Testis (tissue), 3 donors: Measurements from ENCODE around the gene VPS37B. TPM values are rescaled to one million over a fixed set of nuclear protein-coding genes. Genes with fewer than 3 reads are reported as not detected.

Experiments used
- DNase-seq: peaks from one replicate; pipeline ENCODE4 v3.0.0-alpha.2; 2019
- H3K27ac ChIP-seq, 2 donors: fragments of 200-600 bp; sonication (generic); one replicate each; pipeline ENCODE4 v1.5.1; 2019
- H3K27me3 ChIP-seq: fragments of 200-600 bp; sonication (generic); one replicate; pipeline ENCODE4 v1.5.1; 2019
- H3K36me3 ChIP-seq: fragments of 200-600 bp; sonication (generic); one replicate; pipeline ENCODE4 v1.5.1; 2017; ENCODE audit warnings: low read depth; ENCODE audit errors: missing control alignments
- H3K4me1 ChIP-seq: fragments of 200-600 bp; sonication (generic); one replicate; pipeline ENCODE4 v1.5.1; 2019
- H3K4me3 ChIP-seq, 2 donors: fragments of 200-600 bp; sonication (generic); one replicate each; pipeline ENCODE4 v1.5.1; 2017 to 2019
- H3K9me3 ChIP-seq: fragments of 200-600 bp; sonication (generic); one replicate; pipeline ENCODE4 v1.5.1; 2017
- POLR2A ChIP-seq: fragments of 450-650 bp; IDR thresholded peaks from one replicate; pipeline ENCODE4 v1.6.1; 2017; ENCODE audit warnings: antibody characterized with exemption, mild to moderate bottlenecking, moderate library complexity
- WGBS, 2 donors: methylation state at CpG; one replicate each; pipeline ENCODE4 v1.1.5; 2018; 5-methylcytosine and 5-hydroxymethylcytosine counted together
- intact Hi-C: fragments of 100-400 bp; cut with DNase I; formaldehyde crosslinking; loops from one replicate; pipeline ENCODE4 v1.15.1; 2023; ENCODE audit warnings: low total_unique reads
- polyA plus RNA-seq: library from polyadenylated mRNA; stranded (reverse); fragments of 350-450 nt; fragmentation: Illumina TruSeq; extraction: RNeasy Lipid Tissue Mini Kit (QIAGEN cat#74804); gene quantifications from one replicate; pipeline ENCODE4 v1.2.3, GENCODE V29; 2014; ENCODE audit warnings: low read depth, low replicate concordance; ENCODE audit not compliant: insufficient read depth
- total RNA-seq, 2 donors: library from RNA; depleted of rRNA; stranded (reverse); fragments of >200 nt; gene quantifications; one replicate each; pipeline ENCODE4 v1.2.3, GENCODE V29; 2016
- TF ChIP-seq, protein P1 (sequence below), 3 experiments: fragments of 450-650 bp in 2 of 3; fragments of 200-600 bp in 1 of 3; sonication (generic) in 1 of 3; IDR thresholded peaks; one replicate each; pipeline ENCODE4 v1.5.1; 2016 to 2019; ENCODE audit warnings: antibody characterized with exemption in 3 of 3, mild to moderate bottlenecking in 2 of 3, moderate library complexity in 1 of 3

Gene VPS37B
- total and polyA plus RNA-seq, 3 donors from 2014 or later, result 38.0 to 90.1 (median 75.8) TPM

DNA sequence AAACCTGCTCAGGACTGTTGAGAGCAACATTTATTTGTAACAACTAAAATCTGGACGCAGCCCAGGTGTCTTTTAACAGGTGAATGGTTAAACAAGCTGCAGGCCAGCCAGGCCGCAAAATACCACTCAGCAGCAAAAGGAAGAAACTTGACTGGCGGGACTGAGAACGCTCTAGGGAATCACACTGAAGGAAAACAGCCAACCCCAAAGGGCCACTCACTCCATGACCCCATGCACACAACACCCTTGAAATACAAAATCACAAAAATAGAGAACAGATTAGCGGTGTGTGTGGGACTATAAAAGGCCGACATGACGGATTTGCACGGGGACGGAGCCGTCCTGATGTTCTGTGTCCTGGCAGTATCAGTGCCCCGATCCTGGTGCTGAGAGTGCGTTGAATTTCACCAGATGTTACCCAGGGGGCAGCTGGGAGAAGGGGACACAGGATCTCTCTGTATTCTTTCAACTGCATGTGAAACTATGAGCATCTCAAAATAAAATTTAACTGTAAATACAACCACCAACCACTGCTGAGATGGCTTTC lies 23.0 kb downstream of the VPS37B start:
- no peaks in the 10 kb centered on the region for H3K9me3 ChIP-seq
- no peaks in the 10 kb centered on the region for H3K27me3 ChIP-seq
- H3K36me3 ChIP-seq, result no peaks in the 10 kb centered on the region
- peaks cover 76% of the 10 kb centered on the region for H3K4me1 ChIP-seq
- no peak overlapping the region for H3K4me3 ChIP-seq
- TF ChIP-seq, protein P1, sequence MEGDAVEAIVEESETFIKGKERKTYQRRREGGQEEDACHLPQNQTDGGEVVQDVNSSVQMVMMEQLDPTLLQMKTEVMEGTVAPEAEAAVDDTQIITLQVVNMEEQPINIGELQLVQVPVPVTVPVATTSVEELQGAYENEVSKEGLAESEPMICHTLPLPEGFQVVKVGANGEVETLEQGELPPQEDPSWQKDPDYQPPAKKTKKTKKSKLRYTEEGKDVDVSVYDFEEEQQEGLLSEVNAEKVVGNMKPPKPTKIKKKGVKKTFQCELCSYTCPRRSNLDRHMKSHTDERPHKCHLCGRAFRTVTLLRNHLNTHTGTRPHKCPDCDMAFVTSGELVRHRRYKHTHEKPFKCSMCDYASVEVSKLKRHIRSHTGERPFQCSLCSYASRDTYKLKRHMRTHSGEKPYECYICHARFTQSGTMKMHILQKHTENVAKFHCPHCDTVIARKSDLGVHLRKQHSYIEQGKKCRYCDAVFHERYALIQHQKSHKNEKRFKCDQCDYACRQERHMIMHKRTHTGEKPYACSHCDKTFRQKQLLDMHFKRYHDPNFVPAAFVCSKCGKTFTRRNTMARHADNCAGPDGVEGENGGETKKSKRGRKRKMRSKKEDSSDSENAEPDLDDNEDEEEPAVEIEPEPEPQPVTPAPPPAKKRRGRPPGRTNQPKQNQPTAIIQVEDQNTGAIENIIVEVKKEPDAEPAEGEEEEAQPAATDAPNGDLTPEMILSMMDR (IDR thresholded peaks at IDR 0.05), result no peak
- no peak for TF ChIP-seq POLR2A
- intact Hi-C loops, result no loop called here
- WGBS, 2 donors, result 52 to 65% methylated on average over 12 of the region's 12 CpGs
- H3K27ac ChIP-seq, result peak overlapping the region; percentile 90 to 92
- no peak for DNase-seq

DNA sequence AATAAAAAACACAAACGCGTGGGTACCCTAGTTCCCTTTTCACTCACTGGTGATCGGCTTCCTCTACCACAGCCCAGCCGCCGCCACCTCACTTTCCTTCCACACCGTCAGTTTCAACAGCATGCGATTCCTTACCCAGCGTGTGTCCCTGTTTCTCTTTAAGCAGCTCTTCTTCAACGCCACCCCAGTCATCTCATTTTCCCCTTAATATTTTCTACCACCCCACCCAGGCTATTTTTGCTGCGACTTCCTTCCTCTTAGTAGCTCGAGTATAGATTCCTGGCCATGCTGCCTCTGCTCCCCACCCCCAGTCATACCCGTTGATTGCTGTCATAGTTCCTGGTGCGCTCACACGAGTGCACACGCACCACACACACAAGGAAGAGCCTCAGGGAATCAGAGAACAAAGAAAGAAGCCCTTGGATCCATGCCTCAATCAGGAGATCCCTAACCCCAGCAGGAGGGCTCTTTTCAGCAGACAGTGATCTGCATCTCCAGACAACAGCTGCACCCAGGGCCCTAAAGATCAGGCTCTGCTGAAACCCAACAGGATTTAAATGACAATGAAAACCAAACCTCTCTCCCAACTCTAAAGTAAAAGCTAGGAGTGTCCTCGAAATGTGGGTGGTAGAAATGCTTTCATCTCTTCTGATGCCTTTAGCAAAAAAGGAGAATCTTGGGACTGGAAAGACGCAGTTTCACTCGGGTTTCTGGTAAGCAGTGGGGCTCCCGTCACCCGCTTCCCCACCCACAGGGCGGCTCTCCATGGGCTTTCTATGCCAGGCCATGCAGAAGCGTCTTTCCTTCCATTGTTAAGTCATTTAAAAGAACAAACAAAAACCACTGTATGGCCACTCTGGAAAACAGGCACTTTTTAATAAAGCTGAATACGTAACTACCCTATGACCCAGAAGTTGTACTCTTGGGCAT lies 23.8 kb downstream of the VPS37B start:
- Histone ChIP-seq H3K27ac (peak overlapping the region; percentile 90 to 92), H3K9me3 (no peaks in the 10 kb centered on the region), H3K27me3 (no peaks in the 10 kb centered on the region), H3K36me3 (no peaks in the 10 kb centered on the region), H3K4me1 (peaks cover 78% of the 10 kb centered on the region), H3K4me3 (peak overlapping the region in 1 of 2 donors; percentile 1)
- 27 to 38% methylated on average over 23 of the region's 23 CpGs for WGBS, 2 donors
- intact Hi-C loops, result no loop called here
- DNase-seq, result peak; percentile 70
- no peak for TF ChIP-seq POLR2A
- TF ChIP-seq, protein P1 (IDR thresholded peaks at IDR 0.05), result no peak

DNA sequence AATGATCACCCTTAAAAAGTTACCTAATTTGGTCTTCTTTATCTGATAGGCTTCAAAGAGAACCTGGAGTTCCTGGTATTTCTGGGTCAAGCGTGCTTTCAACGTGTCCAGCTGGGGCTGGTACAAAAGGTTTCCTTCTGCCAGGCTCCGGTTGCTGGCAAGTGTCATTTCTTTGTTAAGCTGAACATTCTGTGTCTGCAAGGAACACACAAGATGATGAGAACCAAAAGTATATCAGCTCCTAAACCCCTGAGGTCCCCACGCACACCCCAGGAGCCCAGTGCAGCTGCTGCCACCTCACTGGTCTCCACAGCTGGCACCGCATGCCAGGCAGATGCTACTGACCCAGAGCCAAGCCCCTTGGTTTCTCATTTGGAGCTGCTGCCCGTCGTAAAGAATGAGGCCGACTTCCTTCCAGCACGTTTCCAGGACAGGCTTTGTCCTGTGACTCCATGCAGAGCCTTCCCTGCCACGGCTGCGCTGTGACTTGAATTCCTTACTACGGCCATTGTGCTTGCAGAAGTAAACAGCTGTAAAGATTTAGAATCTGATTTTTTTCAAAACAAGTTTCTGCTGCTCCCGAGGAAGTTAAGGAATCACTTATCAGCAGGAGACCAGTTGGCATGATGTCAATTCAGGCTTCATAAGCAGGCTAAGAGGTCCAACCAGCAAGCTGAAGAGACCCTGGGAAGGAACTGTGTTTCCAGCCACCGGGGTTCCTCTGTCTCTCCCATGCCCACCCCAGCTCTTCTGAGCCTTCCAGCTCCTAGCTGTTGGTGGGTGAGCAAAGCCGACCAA lies 24.9 kb downstream of the VPS37B start:
- Histone ChIP-seq H3K36me3 (no peaks in the 10 kb centered on the region), H3K4me1 (peaks cover 78% of the 10 kb centered on the region), H3K4me3 (peak overlapping the region in 1 of 2 donors; percentile 14), H3K27me3 (no peaks in the 10 kb centered on the region), H3K27ac (peak overlapping the region; percentile 90 to 92), H3K9me3 (no peaks in the 10 kb centered on the region)
- 25 to 47% methylated on average over 15 of the region's 15 CpGs for WGBS, 2 donors
- DNase-seq, result peak; percentile 64
- intact Hi-C loops, result no loop called here
- TF ChIP-seq, protein P1 (IDR thresholded peaks at IDR 0.05), result no peak
- no peak for TF ChIP-seq POLR2A

DNA sequence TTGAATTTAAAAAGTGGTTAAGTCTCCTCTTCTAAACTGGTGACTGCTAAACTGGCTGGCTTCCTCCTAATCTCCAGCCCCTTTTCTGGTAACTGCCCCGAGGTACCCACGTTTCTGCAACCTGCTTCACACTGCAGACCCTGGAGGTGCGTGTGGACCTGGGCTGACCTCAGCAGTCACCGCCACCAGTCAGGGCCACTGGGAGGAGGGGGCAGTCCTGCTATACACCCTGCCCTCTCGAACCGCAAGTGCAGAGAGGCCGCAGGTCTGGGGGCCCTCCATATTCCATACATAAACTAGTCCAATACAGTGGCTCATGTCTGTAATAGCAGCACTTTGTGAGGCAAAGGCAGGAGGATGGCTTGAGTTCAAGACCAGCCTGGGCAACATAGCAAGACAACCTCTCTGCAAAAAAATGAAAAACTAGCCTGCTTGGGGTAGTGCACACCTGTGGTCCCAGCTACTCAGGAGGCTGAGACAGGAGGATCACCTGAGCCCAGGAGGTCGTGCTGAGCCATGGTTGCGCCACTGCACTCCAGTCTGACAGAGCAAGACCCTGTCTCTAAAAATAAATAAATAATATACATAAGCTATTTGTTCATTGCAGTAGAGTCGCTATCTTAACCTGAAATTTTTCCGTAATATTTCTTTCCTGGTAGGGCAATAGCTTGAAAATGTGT lies 25.6 kb downstream of the VPS37B start:
- H3K4me3 ChIP-seq, result no peak overlapping the region
- DNase-seq, result no peak
- intact Hi-C loops, result no loop called here
- H3K4me1 ChIP-seq, result peaks cover 82% of the 10 kb centered on the region
- H3K9me3 ChIP-seq, result no peaks in the 10 kb centered on the region
- peak overlapping the region; percentile 90 to 92 for H3K27ac ChIP-seq
- TF ChIP-seq POLR2A, result no peak
- TF ChIP-seq, protein P1 (IDR thresholded peaks at IDR 0.05), result no peak
- WGBS, 2 donors, result 83 to 85% methylated on average over 8 to 11 of the region's 11 CpGs
- H3K36me3 ChIP-seq, result no peaks in the 10 kb centered on the region
- no peaks in the 10 kb centered on the region for H3K27me3 ChIP-seq
